Activated CD4-positive, CD25-positive, alpha-beta regulatory T cell (primary cell): ENCODE results near the gene SLC16A12.
A peak's percentile ranks its signal among the peaks of the same experiment; 100 is the strongest.

ENCODE experiments used
- DNase-seq, 4 experiments: peaks; one replicate each; lab custom pipeline; 2025; lab: John Stamatoyannopoulos, UW

SLC16A12 gene

GRCh38 chr10:89535171-89536012, at the start of gene SLC16A12:
TSS of gene SLC16A12 (minus strand) at chr10:89535594. CDS start at chr10:89462578, 73,016 bp downstream.
- DNase-seq: no peak

GRCh38 chr10:89582022-89582421, 46.6 kb upstream of the SLC16A12 start:
- no peak for DNase-seq

GRCh38 chr10:89580243-89580642, 44.8 kb upstream of the SLC16A12 start:
- no peak for DNase-seq

- no peak for DNase-seq
Measured at GRCh38 chr10:89576696-89577095, 41.3 kb upstream of the SLC16A12 start.

GRCh38 chr10:89576022-89576421, 40.6 kb upstream of the SLC16A12 start:
- DNase-seq: no peak

GRCh38 chr10:89575031-89575430, 39.6 kb upstream of the SLC16A12 start:
- DNase-seq: no peak

GRCh38 chr10:89574368-89574767, 39.0 kb upstream of the SLC16A12 start:
- DNase-seq: no peak

- no peak for DNase-seq
Measured at GRCh38 chr10:89567576-89568245, 32.3 kb upstream of the SLC16A12 start.

GRCh38 chr10:89566992-89567391, 31.6 kb upstream of the SLC16A12 start:
- DNase-seq: no peak

GRCh38 chr10:89566095-89566950, 30.9 kb upstream of the SLC16A12 start:
- DNase-seq: no peak

- DNase-seq: no peak
Measured at GRCh38 chr10:89565180-89565579, 29.8 kb upstream of the SLC16A12 start.

GRCh38 chr10:89563861-89564478, 28.6 kb upstream of the SLC16A12 start:
- peak in 1 of 4 experiments; percentile 1 for DNase-seq

GRCh38 chr10:89563311-89563710, 27.9 kb upstream of the SLC16A12 start:
- no peak for DNase-seq

GRCh38 chr10:89556600-89556999, 21.2 kb upstream of the SLC16A12 start:
- DNase-seq: no peak

GRCh38 chr10:89555688-89556445, 20.5 kb upstream of the SLC16A12 start:
- no peak for DNase-seq

GRCh38 chr10:89554433-89554832, 19.0 kb upstream of the SLC16A12 start:
- no peak for DNase-seq

- no peak for DNase-seq
Measured at GRCh38 chr10:89553064-89553734, 17.8 kb upstream of the SLC16A12 start.

- no peak for DNase-seq
Measured at GRCh38 chr10:89552213-89552612, 16.8 kb upstream of the SLC16A12 start.

- no peak for DNase-seq
Measured at GRCh38 chr10:89550509-89550908, 15.1 kb upstream of the SLC16A12 start.

GRCh38 chr10:89549510-89549909, 14.1 kb upstream of the SLC16A12 start:
- DNase-seq: no peak

- DNase-seq: no peak
Measured at GRCh38 chr10:89548673-89549072, 13.3 kb upstream of the SLC16A12 start.
